Endodermal cell (in vitro differentiated cells): ENCODE data around the gene TLNRD1. TPM values are rescaled to one million over a fixed set of nuclear protein-coding genes. Genes with fewer than 3 reads are reported as not detected.

ENCODE experiments used
- DNase-seq: peaks from one replicate; pipeline ENCODE4 v3.0.0-alpha.2; 2017
- H3K27ac ChIP-seq: 2 replicates; pipeline ENCODE4 v1.5.1; 2013; ENCODE audit warnings: mild to moderate bottlenecking, low read depth, low read length, moderate library complexity
- H3K27me3 ChIP-seq: 2 replicates; pipeline ENCODE4 v1.6.1; 2013; ENCODE audit warnings: mild to moderate bottlenecking, low read length, moderate library complexity; ENCODE audit not compliant: insufficient read depth, control insufficient read depth, poor library complexity, severe bottlenecking
- H3K36me3 ChIP-seq: 2 replicates; pipeline ENCODE4 v1.7.0; 2013; ENCODE audit warnings: mild to moderate bottlenecking, low read length, moderate library complexity; ENCODE audit not compliant: control insufficient read depth, insufficient read depth
- H3K4me1 ChIP-seq: one replicate; pipeline ENCODE4 v1.7.0; 2013; ENCODE audit warnings: low read length; ENCODE audit not compliant: control insufficient read depth, insufficient read depth
- H3K4me3 ChIP-seq: 2 replicates; pipeline ENCODE4 v1.5.1; 2013; ENCODE audit warnings: mild to moderate bottlenecking, low read length, moderate library complexity
- H3K9ac ChIP-seq: 2 replicates; pipeline ENCODE4 v1.6.1; 2013; ENCODE audit warnings: mild to moderate bottlenecking, low read length, moderate library complexity; ENCODE audit not compliant: poor library complexity, severe bottlenecking; ENCODE audit errors: extremely low read depth
- H3K9me3 ChIP-seq: 2 replicates; pipeline ENCODE4 v1.6.1; 2013; ENCODE audit warnings: mild to moderate bottlenecking, low read length, moderate library complexity; ENCODE audit not compliant: control insufficient read depth
- H3K27ac Mint-ChIP-seq: 2 replicates; pipeline ENCODE4 v1.8.0; 2020; ENCODE audit warnings: mixed read lengths
- H3K27me3 Mint-ChIP-seq: 2 replicates; pipeline ENCODE4 v1.8.0; 2021; ENCODE audit warnings: mild to moderate bottlenecking, mixed read lengths; ENCODE audit not compliant: insufficient read depth
- H3K36me3 Mint-ChIP-seq: 2 replicates; pipeline ENCODE4 v1.8.0; 2020; ENCODE audit warnings: low read depth, mixed read lengths
- H3K4me1 Mint-ChIP-seq: 2 replicates; pipeline ENCODE4 v1.8.0; 2020; ENCODE audit warnings: mixed read lengths
- H3K4me3 Mint-ChIP-seq: 2 replicates; pipeline ENCODE4 v1.8.0; 2020; ENCODE audit warnings: mild to moderate bottlenecking, moderate library complexity, mixed read lengths
- H3K9me3 Mint-ChIP-seq: 2 replicates; pipeline ENCODE4 v1.8.0; 2020; ENCODE audit warnings: mild to moderate bottlenecking, mixed read lengths
- CTCF ChIP-seq: fragments of 200-600 bp; sonication (generic); conservative IDR thresholded peaks from 2 replicates; pipeline ENCODE4 v1.5.0; 2021; ENCODE audit warnings: antibody characterized with exemption, mild to moderate bottlenecking
- WGBS, 2 experiments: methylation state at CpG; one replicate each; pipeline versions ENCODE4 v1.1.5 to v1.1.7; 2013; ENCODE audit warnings: missing lambda C conversion rate in 2 of 2, mixed read lengths in 1 of 2; ENCODE audit not compliant: insufficient coverage in 1 of 2, insufficient read length in 1 of 2; 5-methylcytosine and 5-hydroxymethylcytosine counted together
- total RNA-seq, 2 donors: library from RNA; stranded (reverse); fragmentation: NEBNext Ultra II Directional in 1 of 2; extraction: Animal tissue kit (Norgen Biotek cat#: 25700) in 1 of 2; gene quantifications; 2 replicates in 1 of 2; 3 replicates in 1 of 2; pipeline ENCODE4 v1.2.1, GENCODE V29; 2021

TLNRD1 gene
- total RNA-seq, 2 donors from 2014 or later, result 25.1 to 28.2 TPM

GRCh38 chr15:80992441-80992840, 8.3 kb upstream of the TLNRD1 start:
- Histone ChIP-seq H3K36me3 (no peaks in the 10 kb centered on the region), H3K27me3 (no peaks in the 10 kb centered on the region), H3K27ac (no peak overlapping the region), H3K4me1 (no peaks in the 10 kb centered on the region), H3K9me3 (no peaks in the 10 kb centered on the region), H3K4me3 (no peak overlapping the region), H3K9ac (no peak overlapping the region)
- 92 to 100% methylated on average over 1 of the region's 1 CpG for WGBS, 2 experiments
- TF ChIP-seq CTCF, result no peak
- Mint-ChIP-seq H3K4me3 (no peak overlapping the region), H3K27me3 (no peaks in the 10 kb centered on the region), H3K9me3 (no peaks in the 10 kb centered on the region), H3K27ac (no peak overlapping the region), H3K4me1 (peaks cover 15% of the 10 kb centered on the region), H3K36me3 (no peaks in the 10 kb centered on the region)
- DNase-seq, result no peak

- Mint-ChIP-seq H3K27me3 (no peaks in the 10 kb centered on the region), H3K4me1 (peaks cover 8% of the 10 kb centered on the region), H3K36me3 (no peaks in the 10 kb centered on the region), H3K27ac (no peak overlapping the region), H3K4me3 (no peak overlapping the region), H3K9me3 (no peaks in the 10 kb centered on the region)
- Histone ChIP-seq H3K27ac (no peak overlapping the region), H3K36me3 (no peaks in the 10 kb centered on the region), H3K4me3 (no peak overlapping the region), H3K9ac (no peak overlapping the region), H3K9me3 (no peaks in the 10 kb centered on the region), H3K4me1 (no peaks in the 10 kb centered on the region), H3K27me3 (no peaks in the 10 kb centered on the region)
- no peak for DNase-seq
- TF ChIP-seq CTCF, result peak; percentile 84
- no CpG with 5 or more reads among the region's 1 CpG for WGBS, 2 experiments
These were observed 4.5 kb upstream of the TLNRD1 start for GRCh38 chr15:80996247-80996646.

GRCh38 chr15:80997692-80998091, 3.0 kb upstream of the TLNRD1 start:
- no peak overlapping the region for H3K4me3 ChIP-seq
- H3K9ac ChIP-seq, result no peak overlapping the region
- no peaks in the 10 kb centered on the region for H3K27me3 ChIP-seq
- Mint-ChIP-seq H3K36me3 (no peaks in the 10 kb centered on the region), H3K27ac (no peak overlapping the region), H3K4me1 (peaks cover 8% of the 10 kb centered on the region), H3K9me3 (no peaks in the 10 kb centered on the region), H3K4me3 (no peak overlapping the region), H3K27me3 (peaks cover 1% of the 10 kb centered on the region)
- 92 to 100% methylated on average over 1 of the region's 1 CpG for WGBS, 2 experiments
- DNase-seq, result no peak
- TF ChIP-seq CTCF, result no peak
- no peaks in the 10 kb centered on the region for H3K36me3 ChIP-seq
- no peaks in the 10 kb centered on the region for H3K9me3 ChIP-seq
- H3K4me1 ChIP-seq, result no peaks in the 10 kb centered on the region
- no peak overlapping the region for H3K27ac ChIP-seq
